Measurements from ENCODE around the gene ZNF396. TPM values are rescaled to one million over a fixed set of nuclear protein-coding genes. Genes with fewer than 3 reads are reported as not detected.

Gene ZNF396
- total and polyA plus RNA-seq, 2 donors (not counting 1 experiment from before 2014, with no cell fraction given): 0.40 to 3.2 TPM

DNA sequence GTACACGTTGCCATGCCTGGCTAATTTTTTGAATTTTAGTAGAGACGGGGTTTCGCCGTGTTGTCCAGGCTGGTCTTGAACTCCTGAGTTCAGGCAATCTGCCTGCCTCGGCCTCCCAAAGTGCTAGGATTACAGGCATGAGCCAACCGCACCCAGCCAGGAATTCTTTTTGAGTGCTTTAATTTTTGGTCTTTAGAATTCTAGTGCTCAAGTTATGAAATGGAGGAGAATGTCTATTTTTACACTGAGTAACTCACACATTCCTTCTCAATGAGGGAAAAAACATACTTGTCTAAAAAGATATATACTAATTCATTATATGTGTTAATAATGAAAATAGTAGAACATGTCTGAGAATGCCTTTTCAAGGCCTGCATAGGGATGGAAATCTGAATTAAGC lies 8.5 kb downstream of the ZNF396 start:
- no peaks in the 10 kb centered on the region for H3K4me1 Mint-ChIP-seq

GRCh38 chr18:35362531-35362930 lies 14.6 kb downstream of the ZNF396 start:
- CTCF ChIA-PET: interaction anchor here (1.1 to 1.7 kb wide), 2 partner anchors 12 to 131 kb away, joined by 3 to 7 read pairs; no protein-coding TSS in a partner anchor
- POLR2A ChIA-PET: no interaction called here

More for the DNA sequence above, 8.5 kb downstream of the ZNF396 start:
- 96% methylated on average over 4 of the region's 6 CpGs for WGBS (ENCODE audit: insufficient coverage)
- no peak for TF ChIP-seq EZH2 (IDR thresholded peaks at IDR 0.05; ENCODE audit: borderline replicate concordance, insufficient read depth, low read depth, low read length, poor library complexity, severe bottlenecking)
- TF ChIP-seq, protein P1, sequence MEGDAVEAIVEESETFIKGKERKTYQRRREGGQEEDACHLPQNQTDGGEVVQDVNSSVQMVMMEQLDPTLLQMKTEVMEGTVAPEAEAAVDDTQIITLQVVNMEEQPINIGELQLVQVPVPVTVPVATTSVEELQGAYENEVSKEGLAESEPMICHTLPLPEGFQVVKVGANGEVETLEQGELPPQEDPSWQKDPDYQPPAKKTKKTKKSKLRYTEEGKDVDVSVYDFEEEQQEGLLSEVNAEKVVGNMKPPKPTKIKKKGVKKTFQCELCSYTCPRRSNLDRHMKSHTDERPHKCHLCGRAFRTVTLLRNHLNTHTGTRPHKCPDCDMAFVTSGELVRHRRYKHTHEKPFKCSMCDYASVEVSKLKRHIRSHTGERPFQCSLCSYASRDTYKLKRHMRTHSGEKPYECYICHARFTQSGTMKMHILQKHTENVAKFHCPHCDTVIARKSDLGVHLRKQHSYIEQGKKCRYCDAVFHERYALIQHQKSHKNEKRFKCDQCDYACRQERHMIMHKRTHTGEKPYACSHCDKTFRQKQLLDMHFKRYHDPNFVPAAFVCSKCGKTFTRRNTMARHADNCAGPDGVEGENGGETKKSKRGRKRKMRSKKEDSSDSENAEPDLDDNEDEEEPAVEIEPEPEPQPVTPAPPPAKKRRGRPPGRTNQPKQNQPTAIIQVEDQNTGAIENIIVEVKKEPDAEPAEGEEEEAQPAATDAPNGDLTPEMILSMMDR (IDR thresholded peaks at IDR 0.05): no peak
- no peaks in the 10 kb centered on the region for H3K9me3 Mint-ChIP-seq (ENCODE audit: insufficient read depth)
- Histone ChIP-seq H4K20me1 (ENCODE audit: control insufficient read depth, insufficient read depth, low read length, poor library complexity, severe bottlenecking) (no peaks in the 10 kb centered on the region), H3K9ac (ENCODE audit: low read length) (no peak overlapping the region), H3K9me3 (ENCODE audit: control extremely low read depth in 1 of 3, control insufficient read depth in 2 of 3, insufficient read depth in 1 of 3, low read length in 2 of 3) (no peaks in the 10 kb centered on the region), H3K4me1 (ENCODE audit: control insufficient read depth in 2 of 2, insufficient read depth in 2 of 2, low read length in 2 of 2) (no peaks in the 10 kb centered on the region), H3K27me3 (replicated peaks in 1 of 4; ENCODE audit: control extremely low read depth in 1 of 4, control insufficient read depth in 3 of 4, insufficient read depth in 4 of 4, low read length in 3 of 4) (no peaks in the 10 kb centered on the region), H3K36me3 (replicated peaks in 1 of 2; ENCODE audit: control extremely low read depth in 1 of 2, control insufficient read depth in 1 of 2, extremely low read depth in 1 of 2, insufficient read depth in 2 of 2, low read length in 1 of 2) (no peaks in the 10 kb centered on the region), H3K79me2 (ENCODE audit: control insufficient read depth, insufficient read depth, low read length) (no peaks in the 10 kb centered on the region), H3K27ac (ENCODE audit: low read length in 2 of 2) (no peak overlapping the region), H2AFZ (ENCODE audit: insufficient read depth, low read depth, low read length, poor library complexity, severe bottlenecking) (no peak overlapping the region), H3K4me2 (replicated peaks; ENCODE audit: low read depth, low read length, poor library complexity, severe bottlenecking) (no peak overlapping the region), H3K4me3 (ENCODE audit: control extremely low read depth in 1 of 5, extremely low read depth in 1 of 5, insufficient read depth in 1 of 5, low read depth in 2 of 5, low read length in 4 of 5) (no peak overlapping the region)
- ATAC-seq (ENCODE audit: low read depth) (no peak), DNase-seq (no peak)
- H3K27me3 Mint-ChIP-seq: no peaks in the 10 kb centered on the region
- ChIA-PET POLR2A (no interaction called here), CTCF (interaction anchor here (1.8 kb wide), 1 partner anchor 18 kb away, joined by 6 read pairs; no protein-coding TSS in a partner anchor)
- intact Hi-C loops (cut with micrococcal nuclease): no loop called here
- H3K4me3 Mint-ChIP-seq: no peak overlapping the region
- no peak overlapping the region for H3K27ac Mint-ChIP-seq

More at GRCh38 chr18:35362531-35362930, 14.6 kb downstream of the ZNF396 start:
- ATAC-seq (ENCODE audit: low read depth): no peak
- Mint-ChIP-seq H3K4me1 (no peaks in the 10 kb centered on the region), H3K9me3 (ENCODE audit: insufficient read depth) (no peaks in the 10 kb centered on the region), H3K4me3 (no peak overlapping the region), H3K27ac (no peak overlapping the region), H3K27me3 (peaks cover 5% of the 10 kb centered on the region)
- no peaks in the 10 kb centered on the region for H4K20me1 ChIP-seq (ENCODE audit: control insufficient read depth, insufficient read depth, low read length, poor library complexity, severe bottlenecking)
- no peak for TF ChIP-seq EZH2 (IDR thresholded peaks at IDR 0.05; ENCODE audit: borderline replicate concordance, insufficient read depth, low read depth, low read length, poor library complexity, severe bottlenecking)
- TF ChIP-seq, protein P1 (IDR thresholded peaks at IDR 0.05): no peak
- no peaks in the 10 kb centered on the region for H3K36me3 ChIP-seq (replicated peaks in 1 of 2; ENCODE audit: control extremely low read depth in 1 of 2, control insufficient read depth in 1 of 2, extremely low read depth in 1 of 2, insufficient read depth in 2 of 2, low read length in 1 of 2)
- DNase-seq: no peak
- H3K79me2 ChIP-seq (ENCODE audit: control insufficient read depth, insufficient read depth, low read length): no peaks in the 10 kb centered on the region
- H3K9me3 ChIP-seq (ENCODE audit: control extremely low read depth in 1 of 3, control insufficient read depth in 2 of 3, insufficient read depth in 1 of 3, low read length in 2 of 3): no peaks in the 10 kb centered on the region
- no peak overlapping the region for H3K4me2 ChIP-seq (replicated peaks; ENCODE audit: low read depth, low read length, poor library complexity, severe bottlenecking)
- H3K4me1 ChIP-seq (ENCODE audit: control insufficient read depth in 2 of 2, insufficient read depth in 2 of 2, low read length in 2 of 2): no peaks in the 10 kb centered on the region
- no peaks in the 10 kb centered on the region for H3K27me3 ChIP-seq (replicated peaks in 1 of 4; ENCODE audit: control extremely low read depth in 1 of 4, control insufficient read depth in 3 of 4, insufficient read depth in 4 of 4, low read length in 3 of 4)
- intact Hi-C loops (cut with micrococcal nuclease): no loop called here
- no peak overlapping the region for H3K4me3 ChIP-seq (ENCODE audit: control extremely low read depth in 1 of 5, extremely low read depth in 1 of 5, insufficient read depth in 1 of 5, low read depth in 2 of 5, low read length in 4 of 5)
- H3K9ac ChIP-seq (ENCODE audit: low read length): no peak overlapping the region
- H2AFZ ChIP-seq (ENCODE audit: insufficient read depth, low read depth, low read length, poor library complexity, severe bottlenecking): no peak overlapping the region
- H3K27ac ChIP-seq (ENCODE audit: low read length in 2 of 2): no peak overlapping the region

All from B cell (primary cell).